Fibroblast of pulmonary artery (primary cell): ENCODE results near the gene CYP4F3.

Source experiments
- DNase-seq: peaks from one replicate; pipeline ENCODE4 v3.0.0-alpha.2; 2010; ENCODE audit warnings: low read depth
- H3K4me3 ChIP-seq: replicated peaks from 2 replicates; pipeline ENCODE4 v1.5.1; 2011; ENCODE audit warnings: low read depth, mild to moderate bottlenecking, control low read depth, low read length, moderate library complexity
- TF ChIP-seq, protein P1 (sequence below): IDR thresholded peaks from 2 replicates; pipeline ENCODE4 v1.5.1; 2011; ENCODE audit warnings: mild to moderate bottlenecking, control low read depth, low read length, inconsistent platforms; ENCODE audit errors: missing control alignments

Gene CYP4F3

DNA sequence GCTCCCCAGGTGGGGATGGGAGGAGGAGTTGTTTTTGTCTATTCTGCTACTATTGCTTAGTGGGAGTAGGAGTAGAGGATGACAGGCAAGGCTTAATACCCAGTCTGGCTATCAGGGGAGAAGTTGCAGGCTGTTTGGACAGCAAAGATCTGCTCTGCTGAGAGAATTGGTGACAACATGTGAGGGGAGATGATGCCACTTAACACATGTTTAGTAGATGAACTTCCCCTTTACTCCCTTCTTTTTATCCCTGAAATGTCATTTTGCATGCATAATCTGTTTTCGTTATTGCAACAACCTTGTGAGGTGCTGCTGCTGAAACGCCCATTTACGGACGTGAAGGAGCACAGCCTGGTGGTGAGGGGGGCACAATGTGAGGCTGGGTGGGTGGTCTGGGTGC is 29.2 kb downstream of the CYP4F3 start:
- TF ChIP-seq, protein P1, sequence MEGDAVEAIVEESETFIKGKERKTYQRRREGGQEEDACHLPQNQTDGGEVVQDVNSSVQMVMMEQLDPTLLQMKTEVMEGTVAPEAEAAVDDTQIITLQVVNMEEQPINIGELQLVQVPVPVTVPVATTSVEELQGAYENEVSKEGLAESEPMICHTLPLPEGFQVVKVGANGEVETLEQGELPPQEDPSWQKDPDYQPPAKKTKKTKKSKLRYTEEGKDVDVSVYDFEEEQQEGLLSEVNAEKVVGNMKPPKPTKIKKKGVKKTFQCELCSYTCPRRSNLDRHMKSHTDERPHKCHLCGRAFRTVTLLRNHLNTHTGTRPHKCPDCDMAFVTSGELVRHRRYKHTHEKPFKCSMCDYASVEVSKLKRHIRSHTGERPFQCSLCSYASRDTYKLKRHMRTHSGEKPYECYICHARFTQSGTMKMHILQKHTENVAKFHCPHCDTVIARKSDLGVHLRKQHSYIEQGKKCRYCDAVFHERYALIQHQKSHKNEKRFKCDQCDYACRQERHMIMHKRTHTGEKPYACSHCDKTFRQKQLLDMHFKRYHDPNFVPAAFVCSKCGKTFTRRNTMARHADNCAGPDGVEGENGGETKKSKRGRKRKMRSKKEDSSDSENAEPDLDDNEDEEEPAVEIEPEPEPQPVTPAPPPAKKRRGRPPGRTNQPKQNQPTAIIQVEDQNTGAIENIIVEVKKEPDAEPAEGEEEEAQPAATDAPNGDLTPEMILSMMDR: no peak
- no peak overlapping the region for H3K4me3 ChIP-seq
- DNase-seq: no peak

DNA sequence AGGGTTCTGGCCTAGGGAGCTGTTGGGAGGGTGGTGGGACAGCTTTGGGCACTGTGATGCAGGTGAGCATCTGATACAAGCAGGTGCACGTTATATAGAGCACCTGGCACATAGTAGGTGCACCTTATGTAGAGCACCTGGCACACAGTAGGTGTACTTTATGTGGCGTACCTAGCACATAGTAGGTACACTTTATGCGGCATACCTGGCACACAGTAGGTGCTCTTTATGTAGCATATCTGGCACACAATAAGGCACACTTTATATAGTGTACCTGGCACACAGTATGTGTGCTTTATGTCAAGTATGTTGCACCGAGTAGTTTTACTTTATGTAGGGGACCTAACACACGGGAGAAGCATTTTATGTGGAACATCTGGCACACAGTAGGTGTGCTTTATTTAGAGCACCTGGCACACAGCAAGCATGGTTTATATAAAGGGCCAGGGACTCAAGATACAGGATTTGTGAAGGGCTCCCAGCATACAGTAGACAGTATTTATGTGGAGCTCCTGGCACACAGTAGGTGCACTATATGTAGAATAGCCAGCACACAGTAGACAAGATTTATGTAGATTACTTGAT is 30.6 kb downstream of the CYP4F3 start:
- H3K4me3 ChIP-seq: no peak overlapping the region
- TF ChIP-seq, protein P1: no peak

DNA sequence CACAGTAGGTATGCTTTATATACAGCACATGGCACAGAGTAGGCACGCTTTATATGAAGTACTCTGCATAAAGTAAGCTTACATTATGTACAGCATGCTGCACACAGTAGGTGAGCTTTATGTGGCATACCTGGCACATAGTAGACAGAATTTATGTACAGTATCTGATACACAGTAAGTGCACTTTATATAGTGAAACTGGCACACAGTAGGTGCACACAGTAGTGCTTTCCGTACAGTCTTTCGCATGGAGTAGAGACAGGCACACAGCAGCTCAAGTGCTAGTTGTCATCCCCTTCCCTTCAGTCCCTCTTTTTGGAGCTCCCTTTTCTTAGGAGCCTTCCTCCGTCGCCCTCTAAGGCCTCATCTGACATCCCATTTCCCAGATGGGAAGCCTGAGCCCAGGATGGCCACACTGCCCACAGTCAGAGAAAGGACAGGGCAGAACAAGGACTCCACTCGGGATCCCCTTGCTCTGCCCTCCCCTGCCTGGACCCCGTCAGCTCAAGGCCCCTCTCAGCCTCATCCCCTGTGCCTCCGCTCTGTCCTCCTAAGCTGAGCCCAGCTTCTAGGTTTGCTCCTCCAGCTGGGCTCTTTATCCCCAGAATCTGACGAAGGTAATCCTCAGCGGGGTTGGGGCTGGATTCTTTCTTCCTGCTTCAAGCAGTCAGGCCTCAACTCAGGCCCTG is 31.3 kb downstream of the CYP4F3 start:
- TF ChIP-seq, protein P1: no peak
- no peak overlapping the region for H3K4me3 ChIP-seq

More for the DNA sequence above, 30.6 kb downstream of the CYP4F3 start:
- no peak for DNase-seq

DNA sequence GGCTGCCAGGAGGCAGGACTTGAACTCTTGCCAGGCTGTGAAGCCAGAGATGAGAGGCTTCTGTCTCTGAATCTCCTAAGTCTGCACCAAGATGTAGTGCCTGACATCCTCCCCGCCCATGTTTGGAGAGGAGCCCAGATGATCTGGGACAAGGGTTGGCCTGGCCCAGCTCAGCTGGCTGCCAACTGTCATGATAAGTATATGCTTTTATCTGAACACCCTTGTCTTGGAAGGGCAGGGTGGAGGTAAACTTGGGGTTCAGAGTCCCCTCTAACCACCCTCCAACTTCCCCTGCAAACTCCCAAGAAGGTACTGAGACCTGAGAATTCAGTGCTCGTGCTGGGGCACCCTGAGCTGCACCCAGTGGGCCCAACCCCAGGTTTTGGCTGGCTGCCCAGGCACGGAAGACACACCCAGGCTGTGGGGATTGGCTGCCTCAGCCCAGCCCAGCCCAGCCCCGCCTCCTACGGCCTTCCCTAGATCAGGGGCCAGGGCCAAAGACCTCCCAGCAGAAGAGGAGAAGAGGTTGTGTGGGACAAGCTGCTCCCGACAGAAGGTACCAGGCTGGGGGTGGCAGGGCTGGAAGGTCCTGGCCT is 32.0 kb downstream of the CYP4F3 start, which contains the start of gene CYP4F12:
CYP4F12 (plus strand) TSS at position 508 of the 596 bp plus-strand sequence. CDS start 443 bp downstream, outside the sequence.
- no peak within 1 kb of the TSS for H3K4me3 ChIP-seq
- TF ChIP-seq, protein P1: no peak
- DNase-seq: peak; percentile 20

More for the DNA sequence above, 31.3 kb downstream of the CYP4F3 start:
- no peak for DNase-seq

DNA sequence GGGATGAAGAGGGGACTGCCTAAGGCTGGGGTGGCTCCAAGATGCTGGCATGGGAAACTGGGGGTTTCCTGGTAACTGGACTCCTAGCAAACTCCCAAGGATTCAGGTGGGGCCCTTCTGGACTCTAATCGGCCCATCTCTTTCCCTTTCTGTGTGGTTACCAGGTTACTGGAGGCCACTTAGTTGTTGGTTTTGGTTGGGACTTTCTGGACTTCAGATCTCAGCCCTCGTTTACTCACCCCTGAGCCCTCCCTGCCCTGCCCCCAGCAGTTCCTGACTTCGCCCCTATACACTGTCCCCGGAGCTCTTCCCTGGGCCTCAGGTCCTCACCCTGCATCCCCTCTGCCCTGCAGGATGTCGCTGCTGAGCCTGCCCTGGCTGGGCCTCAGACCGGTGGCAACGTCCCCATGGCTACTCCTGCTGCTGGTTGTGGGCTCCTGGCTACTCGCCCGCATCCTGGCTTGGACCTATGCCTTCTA is 32.5 kb downstream of the CYP4F3 start:
- H3K4me3 ChIP-seq: no peak overlapping the region
- TF ChIP-seq, protein P1: no peak
- no peak for DNase-seq

DNA sequence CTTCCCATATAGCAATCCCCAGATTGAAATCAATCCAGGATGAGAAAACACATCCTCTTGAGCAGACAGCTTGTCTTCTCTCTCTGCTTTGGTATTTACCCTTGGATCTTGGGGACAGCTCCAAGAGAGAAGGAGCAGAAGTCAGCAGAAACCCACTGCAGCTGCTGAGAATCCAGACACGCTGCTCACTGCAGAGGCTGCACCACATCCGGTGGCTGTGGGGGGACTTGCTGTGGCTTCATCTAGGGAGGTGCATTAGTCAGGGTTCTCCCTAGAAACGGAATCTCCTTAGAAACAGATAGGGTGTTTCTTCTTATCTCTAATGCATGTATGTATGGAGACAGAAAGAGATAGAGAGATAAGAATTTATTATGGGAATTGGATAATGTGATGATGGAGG is 34.9 kb downstream of the CYP4F3 start:
- no peak overlapping the region for H3K4me3 ChIP-seq
- TF ChIP-seq, protein P1: no peak
- no peak for DNase-seq
